ENCODE data around the gene CCDC120. TPM values are rescaled to one million over a fixed set of nuclear protein-coding genes. Genes with fewer than 3 reads are reported as not detected.

The CCDC120 gene
- polyA plus RNA-seq, 1 of the 3 experiments (the other 2 are of a cell fraction): 2.1 TPM

GRCh38 chrX:49061916-49062315 is 3.1 kb downstream of the CCDC120 start (continued):
- TF ChIP-seq IRF3 (IDR thresholded peaks at IDR 0.05; ENCODE audit: low read depth, low read length) (no peak), NFIC (IDR thresholded peaks at IDR 0.05; ENCODE audit: borderline replicate concordance) (no peak), GATA2 (CRISPR knock-in tag; IDR thresholded peaks at IDR 0.05) (no peak), FOXJ3 (CRISPR knock-in tag; IDR thresholded peaks at IDR 0.05) (no peak), FOXM1 (IDR thresholded peaks at IDR 0.05; ENCODE audit: low read depth) (no peak), MEF2A (IDR thresholded peaks at IDR 0.05; ENCODE audit: borderline replicate concordance, low read depth) (no peak), POLR2AphosphoS5 (IDR thresholded peaks at IDR 0.05; ENCODE audit: low read depth, low read length) (no peak), NRF1 (IDR thresholded peaks at IDR 0.05; ENCODE audit: low read depth, low read length) (no peak), PBX3 (IDR thresholded peaks at IDR 0.05) (no peak), TAF1 (IDR thresholded peaks at IDR 0.05; ENCODE audit: borderline replicate concordance, low read depth, low read length) (no peak), ZBTB33 (IDR thresholded peaks at IDR 0.05; ENCODE audit: borderline replicate concordance, low read depth) (no peak)

GRCh38 chrX:49063715-49064114 is 4.9 kb downstream of the CCDC120 start:
- Histone ChIP-seq H3K79me2 (ENCODE audit: insufficient read depth) (no peaks in the 10 kb centered on the region), H3K9me3 (no peaks in the 10 kb centered on the region), H2AFZ (ENCODE audit: low read depth) (no peak overlapping the region), H3K9ac (no peak overlapping the region), H3K27ac (ENCODE audit: low read depth in 2 of 2, low read length in 1 of 2) (no peak overlapping the region), H3K4me1 (ENCODE audit: control insufficient read depth in 1 of 2, insufficient read depth in 2 of 2, low read depth in 1 of 2, low read length in 1 of 2) (no peaks in the 10 kb centered on the region), H3F3A (replicated peaks; ENCODE audit: insufficient read depth) (no peaks in the 10 kb centered on the region), H3K4me3 (ENCODE audit: low read depth in 2 of 2, low read length in 1 of 2) (no peak overlapping the region), H3K4me2 (no peak overlapping the region), H4K20me1 (ENCODE audit: insufficient read depth) (no peaks in the 10 kb centered on the region), H3K9me2 (no peaks in the 10 kb centered on the region), H3K36me3 (replicated peaks in 1 of 2; ENCODE audit: control insufficient read depth in 1 of 2, insufficient read depth in 2 of 2, low read length in 1 of 2) (no peaks in the 10 kb centered on the region), H3K27me3 (ENCODE audit: insufficient read depth) (no peaks in the 10 kb centered on the region; the same call in 1 of the 2 replicates)
- no peak for DNase-seq
- no peak for TF ChIP-seq FOXJ3 (CRISPR knock-in tag; IDR thresholded peaks at IDR 0.05)
- ChIA-PET POLR2A (no interaction called here), CTCF (no interaction called here)
- WGBS (ENCODE audit: low lambda C conversion rate): 43% methylated on average over 8 of the region's 9 CpGs

- ChIA-PET CTCF (no interaction called here), POLR2A (no interaction called here)
- Histone ChIP-seq H3K4me1 (ENCODE audit: control insufficient read depth in 1 of 2, insufficient read depth in 2 of 2, low read depth in 1 of 2, low read length in 1 of 2) (no peaks in the 10 kb centered on the region), H3K9ac (no peak overlapping the region), H3K4me2 (no peak overlapping the region), H4K20me1 (ENCODE audit: insufficient read depth) (no peaks in the 10 kb centered on the region), H3K9me3 (no peaks in the 10 kb centered on the region), H3F3A (replicated peaks; ENCODE audit: insufficient read depth) (no peaks in the 10 kb centered on the region), H3K79me2 (ENCODE audit: insufficient read depth) (no peaks in the 10 kb centered on the region), H3K27me3 (ENCODE audit: insufficient read depth) (no peaks in the 10 kb centered on the region; the same call in 1 of the 2 replicates), H3K4me3 (ENCODE audit: low read depth in 2 of 2, low read length in 1 of 2) (no peak overlapping the region), H3K9me2 (no peaks in the 10 kb centered on the region), H3K27ac (ENCODE audit: low read depth in 2 of 2, low read length in 1 of 2) (no peak overlapping the region), H2AFZ (ENCODE audit: low read depth) (no peak overlapping the region), H3K36me3 (replicated peaks in 1 of 2; ENCODE audit: control insufficient read depth in 1 of 2, insufficient read depth in 2 of 2, low read length in 1 of 2) (no peaks in the 10 kb centered on the region)
- TF ChIP-seq USF2 (IDR thresholded peaks at IDR 0.05; ENCODE audit: borderline replicate concordance, low read depth, low read length) (no peak), RCOR1 (IDR thresholded peaks at IDR 0.05; ENCODE audit: low read length) (no peak), RXRA (IDR thresholded peaks at IDR 0.05; ENCODE audit: borderline replicate concordance, low read depth) (no peak), MEF2A (IDR thresholded peaks at IDR 0.05; ENCODE audit: borderline replicate concordance, low read depth) (no peak), ELF1 (IDR thresholded peaks at IDR 0.05) (no peak), EZH2phosphoT487 (IDR thresholded peaks at IDR 0.05; ENCODE audit: borderline replicate concordance, low read depth) (no peak), RAD21 (IDR thresholded peaks at IDR 0.05; ENCODE audit: low read length) (no peak), GATA2 (CRISPR knock-in tag; IDR thresholded peaks at IDR 0.05) (no peak), IRF3 (IDR thresholded peaks at IDR 0.05; ENCODE audit: low read depth, low read length) (no peak), CHD2 (IDR thresholded peaks at IDR 0.05; ENCODE audit: low read length, partially characterized antibody) (no peak), EP300 (IDR thresholded peaks at IDR 0.05; ENCODE audit: borderline replicate concordance in 1 of 2, low read depth in 1 of 2, low read length in 1 of 2) (no peak)
- DNase-seq: no peak
- 83% methylated on average over 8 of the region's 20 CpGs for WGBS (ENCODE audit: low lambda C conversion rate)
Measured at GRCh38 chrX:49064303-49064702, 5.5 kb downstream of the CCDC120 start.

All from SK-N-SH (cell line).